NT2/D1 (cell line): ENCODE measurements around the gene TXNL4A.
A peak's percentile ranks its signal among the peaks of the same experiment; 100 is the strongest.
"Not testable (repeated sequence)": the region's sequence is repeated elsewhere in the genome, so short reads cannot be mapped to it uniquely, and the experiment has no call there.

Experiments
- DNase-seq: peaks from one replicate; pipeline ENCODE4 v3.0.0-alpha.2; 2011; ENCODE audit warnings: low read depth, low spot score
- H3K27me3 ChIP-seq: 2 replicates; pipeline ENCODE4 v1.6.0; 2011; ENCODE audit warnings: mild to moderate bottlenecking; ENCODE audit not compliant: insufficient read length, insufficient read depth
- H3K36me3 ChIP-seq: 2 replicates; pipeline ENCODE4 v1.6.1; 2011; ENCODE audit warnings: mild to moderate bottlenecking, low read length, mixed read lengths; ENCODE audit not compliant: insufficient read depth, insufficient read length
- H3K4me1 ChIP-seq: 2 replicates; pipeline ENCODE4 v1.5.1; 2011; ENCODE audit not compliant: insufficient read depth, insufficient read length
- H3K4me3 ChIP-seq: 2 replicates; pipeline ENCODE4 v1.5.1; 2011; ENCODE audit warnings: low read depth; ENCODE audit not compliant: insufficient read length
- H3K9ac ChIP-seq: 2 replicates; pipeline ENCODE4 v1.6.0; 2011; ENCODE audit warnings: low read depth; ENCODE audit not compliant: insufficient read length
- H3K9me3 ChIP-seq: 2 replicates; pipeline ENCODE4 v1.5.1; 2011; ENCODE audit warnings: mild to moderate bottlenecking, low read length; ENCODE audit not compliant: insufficient read depth
- SUZ12 ChIP-seq: IDR thresholded peaks from 2 replicates; pipeline ENCODE4 v1.6.1; 2011; ENCODE audit not compliant: insufficient read length, insufficient read depth; ENCODE audit errors: extremely low read depth
- YY1 ChIP-seq: IDR thresholded peaks from 2 replicates; pipeline ENCODE4 v1.6.1; 2011; ENCODE audit not compliant: insufficient read length, insufficient read depth
- ZNF274 ChIP-seq: IDR thresholded peaks from 2 replicates; pipeline ENCODE4 v1.6.1; 2011; ENCODE audit warnings: mild to moderate bottlenecking, low read depth, low read length

TXNL4A gene

DNA sequence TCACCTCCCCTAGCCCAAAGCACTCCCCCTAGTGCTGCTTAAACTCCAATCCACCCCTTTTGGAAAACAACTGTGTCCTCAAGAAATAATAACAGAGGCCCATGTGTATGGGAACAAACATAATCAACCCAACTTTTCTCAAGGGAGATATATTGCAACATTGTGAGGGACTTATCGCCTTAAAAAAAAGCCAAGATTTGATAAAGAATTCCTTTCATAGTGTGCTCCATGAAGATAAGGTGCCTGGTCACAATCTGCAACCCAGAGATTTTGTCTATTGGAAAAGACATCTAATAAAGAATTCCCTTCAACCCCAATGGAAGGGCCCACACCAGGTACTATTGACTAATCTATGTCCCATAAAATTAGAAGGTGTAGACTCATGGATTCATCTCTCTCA is 41.3 kb upstream of the TXNL4A start:
- DNase-seq, result no peak
- Histone ChIP-seq H3K27me3 (no peaks in the 10 kb centered on the region), H3K4me3 (no peak overlapping the region), H3K9me3 (peaks cover 20% of the 10 kb centered on the region), H3K36me3 (no peaks in the 10 kb centered on the region), H3K4me1 (no peaks in the 10 kb centered on the region), H3K9ac (no peak overlapping the region)
- TF ChIP-seq ZNF274 (no peak), YY1 (no peak), SUZ12 (no peak)

- DNase-seq, H3K4me3 ChIP-seq, H3K4me1 ChIP-seq, H3K27me3 ChIP-seq, H3K9ac ChIP-seq, H3K36me3 ChIP-seq: not testable (repeated sequence)
- H3K9me3 ChIP-seq, result peaks cover 39% of the 10 kb centered on the region
These were observed 39.4 kb upstream of the TXNL4A start for GRCh38 chr18:80027719-80028118.

DNA sequence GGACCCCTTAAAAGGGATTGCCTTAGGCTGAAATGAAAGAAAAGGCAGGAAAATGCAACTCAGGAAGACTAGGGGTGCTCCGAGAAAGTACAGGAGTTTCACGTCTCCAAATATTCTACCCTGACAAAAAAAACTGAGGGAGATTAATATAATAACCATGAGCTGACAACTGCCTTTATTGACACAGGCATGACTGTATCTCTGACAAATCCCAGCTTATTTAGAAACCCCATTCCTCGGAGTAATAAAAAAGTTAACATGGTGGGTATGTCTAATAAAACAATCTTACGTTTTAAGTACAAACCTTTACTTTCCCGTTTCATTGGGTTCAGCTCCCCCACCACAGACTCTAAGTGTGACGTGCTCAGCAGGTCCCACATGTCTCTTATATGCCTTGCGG is 38.0 kb upstream of the TXNL4A start:
- no peaks in the 10 kb centered on the region for H3K36me3 ChIP-seq
- H3K27me3 ChIP-seq, result no peaks in the 10 kb centered on the region
- H3K4me1 ChIP-seq, result no peaks in the 10 kb centered on the region
- no peak overlapping the region for H3K9ac ChIP-seq
- H3K9me3 ChIP-seq, result peaks cover 53% of the 10 kb centered on the region
- H3K4me3 ChIP-seq, result no peak overlapping the region
- TF ChIP-seq ZNF274 (no peak), SUZ12 (no peak), YY1 (no peak)
- no peak for DNase-seq

DNA sequence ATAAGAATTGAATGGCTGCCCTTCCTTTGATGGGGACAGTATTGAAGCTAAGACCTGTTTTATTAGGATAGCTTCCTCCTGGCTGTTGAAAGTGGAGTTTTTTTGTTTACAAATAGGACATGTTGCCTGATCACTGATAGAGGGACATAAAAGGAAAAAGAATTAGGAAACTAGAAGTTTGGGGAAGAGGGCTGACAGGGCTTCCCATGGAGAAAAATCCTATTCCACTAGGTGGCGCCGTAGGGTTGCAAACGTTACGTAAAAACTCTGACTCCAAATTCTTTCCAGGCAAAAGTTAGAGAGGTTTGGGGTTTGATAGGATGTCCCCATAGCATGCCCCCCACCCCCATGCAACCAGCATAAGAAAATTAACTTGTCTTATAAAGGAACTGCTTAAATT is 34.8 kb upstream of the TXNL4A start:
- no peak for TF ChIP-seq ZNF274
- no peak for TF ChIP-seq SUZ12
- no peak for TF ChIP-seq YY1
- H3K9me3 ChIP-seq, result peaks cover 75% of the 10 kb centered on the region
- no peaks in the 10 kb centered on the region for H3K4me1 ChIP-seq
- no peaks in the 10 kb centered on the region for H3K27me3 ChIP-seq
- no peaks in the 10 kb centered on the region for H3K36me3 ChIP-seq
- peak; percentile 33 for DNase-seq
- no peak overlapping the region for H3K9ac ChIP-seq
- no peak overlapping the region for H3K4me3 ChIP-seq

GRCh38 chr18:80022613-80023012 is 34.2 kb upstream of the TXNL4A start:
- H3K36me3 ChIP-seq, result no peaks in the 10 kb centered on the region
- no peak for TF ChIP-seq SUZ12
- TF ChIP-seq ZNF274, result no peak
- no peak for TF ChIP-seq YY1
- H3K4me1 ChIP-seq, result no peaks in the 10 kb centered on the region
- H3K9ac ChIP-seq, result no peak overlapping the region
- H3K9me3 ChIP-seq, result peaks cover 75% of the 10 kb centered on the region
- no peak overlapping the region for H3K4me3 ChIP-seq
- no peaks in the 10 kb centered on the region for H3K27me3 ChIP-seq
- no peak for DNase-seq

DNA sequence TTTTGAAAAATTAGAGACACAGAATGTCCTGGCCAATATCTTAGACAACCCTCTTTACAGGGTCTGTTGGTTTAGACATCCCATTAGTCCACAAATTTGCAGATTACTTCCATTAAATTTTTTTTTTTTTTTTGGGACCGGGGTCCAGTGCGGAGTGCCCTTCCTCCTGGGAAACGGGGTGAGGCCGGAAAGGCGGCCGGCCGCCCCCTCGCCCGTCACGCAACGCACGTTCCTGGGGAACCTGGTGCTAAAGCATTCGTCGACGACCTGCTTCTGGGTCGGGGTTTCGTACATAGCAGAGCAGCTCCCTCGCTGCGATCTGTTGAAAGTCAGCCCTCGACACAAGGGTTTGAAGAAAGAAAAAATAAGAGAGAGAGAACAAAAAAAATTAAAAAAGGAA is 24.4 kb upstream of the TXNL4A start:
- Histone ChIP-seq H3K4me1 (peaks cover 2% of the 10 kb centered on the region), H3K9me3 (no peaks in the 10 kb centered on the region; the same call in 1 of the 2 replicates), H3K27me3 (no peaks in the 10 kb centered on the region), H3K36me3 (no peaks in the 10 kb centered on the region), H3K9ac (no peak overlapping the region), H3K4me3 (no peak overlapping the region)
- no peak for DNase-seq
- TF ChIP-seq SUZ12 (no peak), ZNF274 (no peak), YY1 (no peak)

GRCh38 chr18:80011496-80012137 is 23.3 kb upstream of the TXNL4A start:
- H3K9me3 ChIP-seq, H3K9ac ChIP-seq, DNase-seq, H3K27me3 ChIP-seq, H3K4me3 ChIP-seq, H3K4me1 ChIP-seq, H3K36me3 ChIP-seq: not testable (repeated sequence)

GRCh38 chr18:80010551-80010906 is 22.2 kb upstream of the TXNL4A start:
- Histone ChIP-seq H3K9me3 (peaks cover 5% of the 10 kb centered on the region; the same call in 1 of the 2 replicates), H3K9ac (no peak overlapping the region), H3K36me3 (no peaks in the 10 kb centered on the region), H3K4me1 (peaks cover 2% of the 10 kb centered on the region), H3K4me3 (no peak overlapping the region), H3K27me3 (no peaks in the 10 kb centered on the region)
- TF ChIP-seq YY1 (no peak), SUZ12 (no peak), ZNF274 (no peak)
- no peak for DNase-seq
